Measurements from ENCODE around the gene CENPF.
A peak's percentile ranks its signal among the peaks of the same experiment; 100 is the strongest.
"Not testable (repeated sequence)": the region's sequence is repeated elsewhere in the genome, so short reads cannot be mapped to it uniquely, and the experiment has no call there.

CENPF gene

GRCh38 chr1:214602764-214603657 lies at the start of gene CENPF:
Gene CENPF, plus strand, starts transcription at chr1:214603195. Its CDS starts 10,560 bp downstream, at chr1:214613755.
- DNase-seq, result peak; percentile 99

GRCh38 chr1:214557952-214558735 lies 44.9 kb upstream of the CENPF start:
- peak; percentile 25 for DNase-seq

GRCh38 chr1:214563881-214564280 lies 39.1 kb upstream of the CENPF start:
- no peak for DNase-seq

- no peak for DNase-seq
Observed at GRCh38 chr1:214565310-214565709, 37.7 kb upstream of the CENPF start.

- DNase-seq, result no peak
Observed at GRCh38 chr1:214566158-214567104, 36.6 kb upstream of the CENPF start.

GRCh38 chr1:214567481-214567980 lies 35.5 kb upstream of the CENPF start:
- no peak for DNase-seq

GRCh38 chr1:214568328-214568727 lies 34.7 kb upstream of the CENPF start:
- DNase-seq, result no peak

- DNase-seq, result no peak
Observed at GRCh38 chr1:214569357-214570004, 33.5 kb upstream of the CENPF start.

- DNase-seq, result no peak
Observed at GRCh38 chr1:214570442-214570841, 32.6 kb upstream of the CENPF start.

- no peak for DNase-seq
Observed at GRCh38 chr1:214571281-214571680, 31.7 kb upstream of the CENPF start.

- no peak for DNase-seq
Observed at GRCh38 chr1:214573386-214574318, 29.3 kb upstream of the CENPF start.

- no peak for DNase-seq
Observed at GRCh38 chr1:214574598-214575411, 28.2 kb upstream of the CENPF start.

- not testable (repeated sequence) for DNase-seq
Observed at GRCh38 chr1:214576120-214576519, 26.9 kb upstream of the CENPF start.

- DNase-seq, result peak; percentile 42
Observed at GRCh38 chr1:214579183-214579582, 23.8 kb upstream of the CENPF start.

- DNase-seq, result no peak
Observed at GRCh38 chr1:214581785-214582184, 21.2 kb upstream of the CENPF start.

GRCh38 chr1:214582289-214582891 lies 20.6 kb upstream of the CENPF start:
- no peak for DNase-seq

GRCh38 chr1:214583113-214583512 lies 19.9 kb upstream of the CENPF start:
- no peak for DNase-seq

- no peak for DNase-seq
Observed at GRCh38 chr1:214583824-214584554, 19.0 kb upstream of the CENPF start.
